HCT116 (cell line): ENCODE results near the gene HTRA2. TPM values are rescaled to one million over a fixed set of nuclear protein-coding genes. Genes with fewer than 3 reads are reported as not detected.

Source experiments
- ATAC-seq: fragments of 200-7000 bp; cut with Tn5 transposase; 2 replicates; pipeline ENCODE4 v1.9.1; 2020; ENCODE audit warnings: mild to moderate bottlenecking, moderate library complexity
- BruUV-seq: library from RNA; stranded (reverse); fragments of 400-500 nt; replicated peaks from 2 replicates; lab custom pipeline; 2021; lab: Mats Ljungman, UMichigan
- CTCF ChIA-PET: fragments of 300-600 bp; sonication (Branson Sonifier 250); formaldehyde crosslinking; loops from one replicate; lab custom pipeline; 2021; ENCODE audit warnings: antibody characterized with exemption; lab: Charles Lee
- POLR2A ChIA-PET: fragments of 300-600, 350-600 bp; sonication (Branson Sonifier 250); formaldehyde crosslinking; loops from one replicate; lab custom pipeline; 2021; ENCODE audit warnings: antibody characterized with exemption; lab: Charles Lee
- RAD21 ChIA-PET, 2 experiments: fragments of 300-600 bp; sonication (Branson Sonifier 250); formaldehyde crosslinking; loops; one replicate each; lab custom pipeline; 2023; ENCODE audit warnings: low total read pairs in 2 of 2; ENCODE audit not compliant: uncharacterized antibody in 2 of 2, unreplicated experiment in 2 of 2, low non-redundant PET in 1 of 2; lab: Charles Lee
- DNase-seq: peaks from one replicate; pipeline ENCODE4 v3.0.0-alpha.2; 2010; ENCODE audit warnings: low read depth, low spot score
- H2AFZ ChIP-seq: fragments of 200-600 bp; shearing (Covaris generic), sonication (generic); 2 replicates; pipeline ENCODE4 v1.6.1; 2017; ENCODE audit warnings: low read depth, mixed run types, mixed read lengths, antibody characterized with exemption, low read length; ENCODE audit not compliant: poor library complexity, severe bottlenecking
- H3K27ac ChIP-seq: 2 replicates; pipeline ENCODE4 v1.5.1; 2012; ENCODE audit warnings: low read depth, low read length
- H3K27me3 ChIP-seq: fragments of 200-600 bp; sonication (generic); 2 replicates; pipeline ENCODE4 v1.6.1; 2016; ENCODE audit warnings: mixed run types, low read length, mixed read lengths; ENCODE audit not compliant: insufficient read depth
- H3K36me3 ChIP-seq, 2 experiments: fragments of 200-500 bp in 1 of 2; fragments of 200-600 bp in 1 of 2; sonication (Bioruptor generic) in 1 of 2; sonication (generic) in 1 of 2; 2 replicates each; pipeline versions ENCODE4 v1.5.1 to v1.6.1; 2014 to 2016; ENCODE audit warnings: low read length in 2 of 2, inconsistent platforms in 1 of 2, mixed read lengths in 1 of 2, mixed run types in 1 of 2; ENCODE audit not compliant: insufficient read depth in 2 of 2, control insufficient read depth in 1 of 2
- H3K4me1 ChIP-seq, 2 experiments: fragments of 200-600 bp in 1 of 2; sonication (generic) in 1 of 2; 2 replicates each; pipeline versions ENCODE4 v1.5.1 to v1.6.1; 2012 to 2017; ENCODE audit warnings: low read length in 2 of 2, inconsistent platforms in 1 of 2, mild to moderate bottlenecking in 1 of 2, mixed read lengths in 1 of 2, mixed run types in 1 of 2, moderate library complexity in 1 of 2; ENCODE audit not compliant: insufficient read depth in 2 of 2, control insufficient read depth in 1 of 2
- H3K4me2 ChIP-seq: fragments of 200-600 bp; sonication (generic); 2 replicates; pipeline ENCODE4 v1.6.1; 2017; ENCODE audit warnings: mixed run types, low read length, mixed read lengths
- H3K4me3 ChIP-seq, 2 experiments: fragments of 200-600 bp in 1 of 2; sonication (generic) in 1 of 2; replicated peaks in 1 of 2; 2 replicates each; pipeline ENCODE4 v1.5.1; 2011 to 2016; ENCODE audit warnings: low read length in 2 of 2, control low read depth in 1 of 2, low read depth in 1 of 2, mild to moderate bottlenecking in 1 of 2, mixed read lengths in 1 of 2, mixed run types in 1 of 2
- H3K79me2 ChIP-seq: fragments of 200-600 bp; sonication (generic); 2 replicates; pipeline ENCODE4 v1.6.1; 2017; ENCODE audit warnings: mild to moderate bottlenecking, mixed run types, low read length, moderate library complexity, mixed read lengths; ENCODE audit not compliant: insufficient read depth
- H3K9ac ChIP-seq: fragments of 200-600 bp; sonication (generic); 2 replicates; pipeline ENCODE4 v1.6.1; 2016; ENCODE audit warnings: low read length, mixed read lengths
- H3K9me2 ChIP-seq: fragments of 200-600 bp; sonication (generic), shearing (Covaris generic); 2 replicates; pipeline ENCODE4 v1.6.1; 2017; ENCODE audit warnings: mixed run types, mild to moderate bottlenecking, moderate library complexity; ENCODE audit not compliant: insufficient read depth
- H3K9me3 ChIP-seq, 2 experiments: fragments of 200-500 bp in 1 of 2; fragments of 200-600 bp in 1 of 2; sonication (Bioruptor generic) in 1 of 2; sonication (generic) in 1 of 2; 2 replicates each; pipeline ENCODE4 v1.6.1; 2014 to 2017; ENCODE audit warnings: low read length in 2 of 2, mixed read lengths in 2 of 2, inconsistent platforms in 1 of 2, low read depth in 1 of 2, mild to moderate bottlenecking in 1 of 2, mixed run types in 1 of 2, moderate library complexity in 1 of 2; ENCODE audit not compliant: control insufficient read depth in 1 of 2, insufficient read depth in 1 of 2
- H4K20me1 ChIP-seq: fragments of 200-600 bp; sonication (generic), shearing (Covaris generic); 2 replicates; pipeline ENCODE4 v1.6.1; 2017; ENCODE audit warnings: mixed run types, mild to moderate bottlenecking, moderate library complexity; ENCODE audit not compliant: insufficient read depth
- CBX3 ChIP-seq: IDR thresholded peaks from 2 replicates; pipeline ENCODE4 v1.6.1; 2012; ENCODE audit warnings: low read depth
- CEBPB ChIP-seq: IDR thresholded peaks from 2 replicates; pipeline ENCODE4 v1.6.1; 2012; ENCODE audit warnings: low read depth
- EGR1 ChIP-seq: IDR thresholded peaks from 2 replicates; pipeline ENCODE4 v1.6.1; 2012; ENCODE audit warnings: low read depth
- EZH2 ChIP-seq: fragments of 200-600 bp; sonication (generic); IDR thresholded peaks from 2 replicates; pipeline ENCODE4 v1.6.1; 2017; ENCODE audit warnings: antibody characterized with exemption, mixed run types
- EZH2phosphoT487 ChIP-seq: fragments of 200-600 bp; IDR thresholded peaks from 2 replicates; pipeline ENCODE4 v1.6.1; 2018; ENCODE audit warnings: antibody characterized with exemption, borderline replicate concordance
- FOSL1 ChIP-seq: IDR thresholded peaks from 2 replicates; pipeline ENCODE4 v1.6.1; 2012; ENCODE audit warnings: low read depth
- JUND ChIP-seq: IDR thresholded peaks from 2 replicates; pipeline ENCODE4 v1.6.1; 2012
- POLR2A ChIP-seq: IDR thresholded peaks from 2 replicates; pipeline ENCODE4 v1.7.0; 2011; ENCODE audit warnings: borderline replicate concordance; ENCODE audit not compliant: insufficient read depth, insufficient read length; ENCODE audit errors: extremely low read depth
- POLR2AphosphoS5 ChIP-seq: IDR thresholded peaks from 2 replicates; pipeline ENCODE4 v1.6.1; 2011; ENCODE audit warnings: mild to moderate bottlenecking, low read depth, low read length, moderate library complexity
- RAD21 ChIP-seq: IDR thresholded peaks from 2 replicates; pipeline ENCODE4 v1.6.1; 2012; ENCODE audit warnings: low read depth, mild to moderate bottlenecking
- SP1 ChIP-seq: IDR thresholded peaks from 2 replicates; pipeline ENCODE4 v1.6.1; 2012; ENCODE audit warnings: low read depth
- SRF ChIP-seq: IDR thresholded peaks from 2 replicates; pipeline ENCODE4 v1.6.1; 2012; ENCODE audit warnings: low read depth
- TCF7L2 ChIP-seq: IDR thresholded peaks from 2 replicates; pipeline ENCODE4 v1.7.0; 2011; ENCODE audit warnings: borderline replicate concordance, inconsistent platforms; ENCODE audit not compliant: insufficient read depth, insufficient read length; ENCODE audit errors: extremely low read depth
- YY1 ChIP-seq: IDR thresholded peaks from 2 replicates; pipeline ENCODE4 v1.6.1; 2011; ENCODE audit warnings: low read length, low read depth, moderate library complexity, mild to moderate bottlenecking; ENCODE audit not compliant: insufficient replicate concordance; ENCODE audit errors: extremely low read depth
- ZFX ChIP-seq: fragments of 450-650 bp; IDR thresholded peaks from 2 replicates; pipeline ENCODE4 v1.6.1; 2017
- intact Hi-C: fragments of 100-400 bp; cut with micrococcal nuclease; formaldehyde crosslinking; loops from 2 replicates; pipeline ENCODE4 v1.10.0; 2022
- total RNA-seq: library from RNA; stranded (reverse); gene quantifications from one replicate; pipeline ENCODE4 v1.2.1, GENCODE V29; 2021; ENCODE audit not compliant: unreplicated experiment
- TF ChIP-seq, protein P1 (sequence below): IDR thresholded peaks from 2 replicates; pipeline ENCODE4 v1.6.1; 2012
- TF ChIP-seq, protein P2 (sequence below): IDR thresholded peaks from 2 replicates; pipeline ENCODE4 v1.6.1; 2011; ENCODE audit warnings: mild to moderate bottlenecking, low read length, moderate library complexity; ENCODE audit not compliant: insufficient replicate concordance; ENCODE audit errors: extremely low read depth
- TF ChIP-seq, protein P3 (sequence below): IDR thresholded peaks from 2 replicates; pipeline ENCODE4 v1.6.1; 2012; ENCODE audit warnings: low read depth
- TF ChIP-seq, protein P4 (sequence below): IDR thresholded peaks from 2 replicates; pipeline ENCODE4 v1.6.1; 2012

Gene HTRA2
- total RNA-seq, 1 experiment from 2014 or later, result 36.2 TPM

DNA sequence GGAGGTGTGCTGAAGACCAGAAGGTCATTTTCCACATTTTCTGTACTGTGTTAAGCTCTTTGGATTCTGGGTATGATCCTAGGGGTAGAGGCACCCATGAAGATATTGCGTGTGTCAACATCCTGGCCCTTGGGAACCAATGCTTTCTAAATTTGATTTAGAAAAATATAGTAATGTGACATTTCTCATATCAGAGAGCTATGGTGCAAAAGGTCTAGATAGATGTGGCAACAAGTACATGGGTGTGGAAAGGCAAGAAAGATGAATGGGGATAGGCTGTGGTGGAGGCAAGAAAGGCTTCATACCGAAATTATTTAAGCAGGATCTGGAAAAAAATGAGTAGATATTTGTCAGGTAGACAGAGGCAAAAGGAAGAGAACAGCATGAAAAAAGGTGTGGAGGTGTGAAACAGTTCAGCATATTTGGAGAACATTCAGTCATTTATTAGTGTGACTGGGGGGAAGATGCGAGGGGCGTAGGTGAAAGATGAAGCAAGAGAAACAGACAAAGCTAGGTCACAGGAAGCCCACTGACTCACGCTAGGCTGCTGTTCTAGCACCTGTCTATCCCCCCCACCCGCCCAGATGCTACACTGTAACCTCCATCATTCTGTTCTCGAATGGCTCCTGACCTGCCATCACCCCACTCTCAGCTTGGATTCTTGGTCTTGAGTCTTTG is 36.5 kb downstream of the HTRA2 start:
- no peak for ATAC-seq
- H3K36me3 ChIP-seq, result no peaks in the 10 kb centered on the region
- no peaks in the 10 kb centered on the region for H3K27me3 ChIP-seq
- ChIA-PET POLR2A (interaction anchor here (1.9 kb wide), 1 partner anchor 7 kb away, joined by 5 read pairs; no protein-coding TSS in a partner anchor), RAD21 (no interaction called here), CTCF (no interaction called here)
- no peaks in the 10 kb centered on the region for H3K79me2 ChIP-seq
- BruUV-seq, result no TSS peak
- H3K4me1 ChIP-seq, result peaks cover 0 to 7% of the 10 kb centered on the region in 2 experiments; a peak in 1 of 4 replicates
- H3K4me3 ChIP-seq, result no peak overlapping the region
- no peak overlapping the region for H3K9ac ChIP-seq
- no peak overlapping the region for H3K27ac ChIP-seq
- H3K9me3 ChIP-seq, result no peaks in the 10 kb centered on the region
- no peak overlapping the region for H2AFZ ChIP-seq
- H3K4me2 ChIP-seq, result no peak overlapping the region
- H3K9me2 ChIP-seq, result no peaks in the 10 kb centered on the region
- TF ChIP-seq POLR2AphosphoS5 (no peak), CBX3 (no peak), CEBPB (no peak), TCF7L2 (no peak), YY1 (no peak), EZH2 (no peak), ZFX (no peak), FOSL1 (no peak), JUND (no peak), EGR1 (no peak), SRF (no peak), RAD21 (no peak), EZH2phosphoT487 (no peak), POLR2A (no peak), SP1 (no peak)
- TF ChIP-seq, protein P1, sequence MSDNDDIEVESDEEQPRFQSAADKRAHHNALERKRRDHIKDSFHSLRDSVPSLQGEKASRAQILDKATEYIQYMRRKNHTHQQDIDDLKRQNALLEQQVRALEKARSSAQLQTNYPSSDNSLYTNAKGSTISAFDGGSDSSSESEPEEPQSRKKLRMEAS, result no peak
- TF ChIP-seq, protein P2, sequence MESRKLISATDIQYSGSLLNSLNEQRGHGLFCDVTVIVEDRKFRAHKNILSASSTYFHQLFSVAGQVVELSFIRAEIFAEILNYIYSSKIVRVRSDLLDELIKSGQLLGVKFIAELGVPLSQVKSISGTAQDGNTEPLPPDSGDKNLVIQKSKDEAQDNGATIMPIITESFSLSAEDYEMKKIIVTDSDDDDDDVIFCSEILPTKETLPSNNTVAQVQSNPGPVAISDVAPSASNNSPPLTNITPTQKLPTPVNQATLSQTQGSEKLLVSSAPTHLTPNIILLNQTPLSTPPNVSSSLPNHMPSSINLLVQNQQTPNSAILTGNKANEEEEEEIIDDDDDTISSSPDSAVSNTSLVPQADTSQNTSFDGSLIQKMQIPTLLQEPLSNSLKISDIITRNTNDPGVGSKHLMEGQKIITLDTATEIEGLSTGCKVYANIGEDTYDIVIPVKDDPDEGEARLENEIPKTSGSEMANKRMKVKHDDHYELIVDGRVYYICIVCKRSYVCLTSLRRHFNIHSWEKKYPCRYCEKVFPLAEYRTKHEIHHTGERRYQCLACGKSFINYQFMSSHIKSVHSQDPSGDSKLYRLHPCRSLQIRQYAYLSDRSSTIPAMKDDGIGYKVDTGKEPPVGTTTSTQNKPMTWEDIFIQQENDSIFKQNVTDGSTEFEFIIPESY, result no peak
- TF ChIP-seq, protein P3, sequence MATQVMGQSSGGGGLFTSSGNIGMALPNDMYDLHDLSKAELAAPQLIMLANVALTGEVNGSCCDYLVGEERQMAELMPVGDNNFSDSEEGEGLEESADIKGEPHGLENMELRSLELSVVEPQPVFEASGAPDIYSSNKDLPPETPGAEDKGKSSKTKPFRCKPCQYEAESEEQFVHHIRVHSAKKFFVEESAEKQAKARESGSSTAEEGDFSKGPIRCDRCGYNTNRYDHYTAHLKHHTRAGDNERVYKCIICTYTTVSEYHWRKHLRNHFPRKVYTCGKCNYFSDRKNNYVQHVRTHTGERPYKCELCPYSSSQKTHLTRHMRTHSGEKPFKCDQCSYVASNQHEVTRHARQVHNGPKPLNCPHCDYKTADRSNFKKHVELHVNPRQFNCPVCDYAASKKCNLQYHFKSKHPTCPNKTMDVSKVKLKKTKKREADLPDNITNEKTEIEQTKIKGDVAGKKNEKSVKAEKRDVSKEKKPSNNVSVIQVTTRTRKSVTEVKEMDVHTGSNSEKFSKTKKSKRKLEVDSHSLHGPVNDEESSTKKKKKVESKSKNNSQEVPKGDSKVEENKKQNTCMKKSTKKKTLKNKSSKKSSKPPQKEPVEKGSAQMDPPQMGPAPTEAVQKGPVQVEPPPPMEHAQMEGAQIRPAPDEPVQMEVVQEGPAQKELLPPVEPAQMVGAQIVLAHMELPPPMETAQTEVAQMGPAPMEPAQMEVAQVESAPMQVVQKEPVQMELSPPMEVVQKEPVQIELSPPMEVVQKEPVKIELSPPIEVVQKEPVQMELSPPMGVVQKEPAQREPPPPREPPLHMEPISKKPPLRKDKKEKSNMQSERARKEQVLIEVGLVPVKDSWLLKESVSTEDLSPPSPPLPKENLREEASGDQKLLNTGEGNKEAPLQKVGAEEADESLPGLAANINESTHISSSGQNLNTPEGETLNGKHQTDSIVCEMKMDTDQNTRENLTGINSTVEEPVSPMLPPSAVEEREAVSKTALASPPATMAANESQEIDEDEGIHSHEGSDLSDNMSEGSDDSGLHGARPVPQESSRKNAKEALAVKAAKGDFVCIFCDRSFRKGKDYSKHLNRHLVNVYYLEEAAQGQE, result no peak
- TF ChIP-seq, protein P4, sequence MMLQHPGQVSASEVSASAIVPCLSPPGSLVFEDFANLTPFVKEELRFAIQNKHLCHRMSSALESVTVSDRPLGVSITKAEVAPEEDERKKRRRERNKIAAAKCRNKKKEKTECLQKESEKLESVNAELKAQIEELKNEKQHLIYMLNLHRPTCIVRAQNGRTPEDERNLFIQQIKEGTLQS, result no peak
- no peaks in the 10 kb centered on the region for H4K20me1 ChIP-seq
- DNase-seq, result no peak
- intact Hi-C loops, result no loop called here
